GM21723 (cell line): ENCODE data around the gene LMAN1L.

Source experiments
- ATAC-seq: cut with Tn5 transposase; IDR thresholded peaks from one replicate; pipeline ENCODE4 v1.9.1; 2021; ENCODE audit warnings: mild to moderate bottlenecking, moderate library complexity; ENCODE audit not compliant: unreplicated experiment

The LMAN1L gene

DNA sequence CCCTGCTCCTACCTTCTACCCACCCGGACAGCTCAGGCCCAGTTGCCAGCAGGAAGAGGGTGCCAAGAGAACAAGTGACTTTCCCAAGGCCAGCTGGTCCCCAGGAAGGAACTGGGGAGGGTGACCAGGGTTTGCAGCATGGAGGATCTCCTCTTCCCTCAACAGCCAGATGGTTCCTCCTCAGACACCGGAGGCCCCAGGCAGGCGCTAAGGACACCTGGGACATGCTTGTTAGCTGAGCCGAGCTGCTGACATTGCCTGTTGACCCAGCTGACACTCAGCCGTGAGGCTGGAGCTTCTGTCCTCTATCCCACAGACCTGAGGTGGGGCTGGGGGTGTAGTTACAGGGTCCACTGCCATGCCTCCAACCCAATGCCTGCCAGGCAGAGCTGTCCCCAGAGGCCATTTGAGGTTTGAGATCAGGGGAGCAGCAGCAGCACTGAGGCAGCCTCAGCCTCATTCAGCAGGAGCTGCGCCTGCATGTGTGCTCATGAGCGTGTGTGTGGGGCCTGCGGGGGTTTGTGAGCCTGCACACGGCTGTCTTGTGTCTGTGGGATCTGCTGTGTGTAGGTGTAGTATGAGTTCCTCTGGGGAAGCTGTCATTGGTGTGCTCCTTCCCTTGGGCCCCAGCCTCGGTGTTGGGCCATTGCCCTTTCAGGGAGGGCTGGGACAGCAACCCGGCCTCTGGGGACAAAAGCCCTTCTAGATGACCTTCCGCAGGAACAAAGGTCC is 20.9 kb downstream of the LMAN1L start:
- no peak for ATAC-seq

DNA sequence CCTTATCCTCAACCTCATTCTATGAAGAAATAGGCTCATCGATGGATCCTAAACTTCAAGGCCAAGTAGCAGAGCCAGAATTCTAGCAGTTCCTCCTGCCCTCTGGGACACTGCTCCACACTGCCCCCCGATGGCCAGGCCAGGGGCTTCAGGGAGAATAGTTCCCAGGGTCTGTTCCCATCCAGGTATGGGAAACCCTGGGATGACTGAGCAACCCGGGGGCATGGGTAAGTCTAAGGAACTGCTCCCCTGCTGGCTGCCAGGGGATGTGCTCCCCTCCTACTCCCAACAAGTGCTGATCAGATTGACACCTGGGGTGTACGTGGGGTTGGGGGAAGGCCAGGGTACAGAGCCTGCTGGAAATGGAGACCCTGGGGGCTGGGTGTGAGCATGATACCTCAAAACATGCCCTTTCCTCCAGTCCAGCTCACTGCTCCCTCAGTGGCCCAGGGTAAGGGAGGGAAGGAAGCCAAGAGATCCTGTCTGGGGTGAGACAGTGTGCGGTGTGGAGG is 22.7 kb downstream of the LMAN1L start:
- ATAC-seq, result no peak

DNA sequence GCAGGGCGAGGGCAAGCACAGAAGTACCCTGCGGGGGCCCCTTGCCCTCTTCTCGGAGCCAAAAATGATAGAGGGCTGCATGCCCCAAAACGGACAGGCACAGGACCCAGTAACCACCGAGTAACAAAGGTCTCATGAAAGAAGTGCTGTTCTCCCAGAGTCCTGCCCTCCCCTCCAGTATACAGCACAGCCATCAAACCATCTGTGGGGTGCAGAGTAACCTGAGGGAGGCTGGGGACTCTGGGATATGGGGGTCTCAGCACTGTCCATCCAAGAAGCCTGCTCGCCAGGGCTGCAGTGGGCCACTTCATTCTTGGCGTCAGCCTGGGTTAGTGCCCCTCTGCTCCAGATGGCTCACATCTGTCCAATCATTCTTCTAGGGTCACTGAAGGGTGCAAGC is 24.2 kb downstream of the LMAN1L start:
- ATAC-seq, result no peak

DNA sequence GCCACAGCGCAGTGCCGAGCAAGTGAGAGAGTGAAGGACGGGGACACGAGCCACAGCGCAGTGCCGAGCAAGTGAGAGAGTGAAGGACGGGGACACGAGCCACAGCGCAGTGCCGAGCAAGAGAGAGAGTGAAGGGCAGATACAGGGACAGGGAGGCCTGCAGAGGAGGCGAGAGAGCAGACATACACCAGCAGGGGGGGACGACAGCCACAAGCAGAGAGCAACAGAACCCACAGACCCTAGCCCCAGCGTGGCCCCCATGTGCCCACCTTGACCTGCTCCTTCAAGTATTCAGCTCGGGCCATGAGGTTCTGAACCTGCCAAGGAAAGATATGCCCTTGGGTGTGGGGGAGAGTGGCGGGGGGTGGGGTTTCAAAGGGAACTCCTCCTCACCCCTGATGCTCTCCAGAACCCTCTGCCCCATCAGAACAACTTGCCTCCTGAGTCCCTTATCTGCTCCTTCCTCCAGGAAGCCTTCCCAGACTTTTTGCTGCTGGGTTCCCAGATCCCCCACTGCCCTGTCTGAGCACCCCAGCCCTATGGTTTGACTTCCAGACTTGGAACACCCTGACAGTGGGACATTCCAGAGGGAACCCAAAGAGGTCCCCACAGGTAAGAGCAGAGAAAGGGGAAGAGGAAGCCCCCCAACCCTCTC is 25.0 kb downstream of the LMAN1L start:
- no peak for ATAC-seq

DNA sequence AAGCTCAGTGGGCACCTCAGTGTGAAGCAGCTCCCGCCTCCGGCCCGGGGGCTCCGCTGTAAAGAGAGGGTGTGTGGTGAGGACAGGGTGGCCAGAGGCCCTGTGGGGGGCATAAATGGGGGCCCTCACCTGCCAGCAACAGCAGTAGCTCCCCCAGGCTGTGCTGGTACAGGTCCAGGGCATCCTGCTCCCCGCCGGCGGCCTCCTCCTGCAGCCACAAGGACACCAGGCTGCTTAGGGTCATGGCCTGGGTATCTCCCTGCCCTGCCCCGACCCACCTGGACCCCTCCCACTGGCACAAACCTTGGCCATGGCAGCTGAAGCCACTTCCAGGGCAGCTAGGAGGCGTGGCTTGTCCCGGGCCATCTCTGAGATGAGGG is 25.5 kb downstream of the LMAN1L start:
- ATAC-seq, result no peak

DNA sequence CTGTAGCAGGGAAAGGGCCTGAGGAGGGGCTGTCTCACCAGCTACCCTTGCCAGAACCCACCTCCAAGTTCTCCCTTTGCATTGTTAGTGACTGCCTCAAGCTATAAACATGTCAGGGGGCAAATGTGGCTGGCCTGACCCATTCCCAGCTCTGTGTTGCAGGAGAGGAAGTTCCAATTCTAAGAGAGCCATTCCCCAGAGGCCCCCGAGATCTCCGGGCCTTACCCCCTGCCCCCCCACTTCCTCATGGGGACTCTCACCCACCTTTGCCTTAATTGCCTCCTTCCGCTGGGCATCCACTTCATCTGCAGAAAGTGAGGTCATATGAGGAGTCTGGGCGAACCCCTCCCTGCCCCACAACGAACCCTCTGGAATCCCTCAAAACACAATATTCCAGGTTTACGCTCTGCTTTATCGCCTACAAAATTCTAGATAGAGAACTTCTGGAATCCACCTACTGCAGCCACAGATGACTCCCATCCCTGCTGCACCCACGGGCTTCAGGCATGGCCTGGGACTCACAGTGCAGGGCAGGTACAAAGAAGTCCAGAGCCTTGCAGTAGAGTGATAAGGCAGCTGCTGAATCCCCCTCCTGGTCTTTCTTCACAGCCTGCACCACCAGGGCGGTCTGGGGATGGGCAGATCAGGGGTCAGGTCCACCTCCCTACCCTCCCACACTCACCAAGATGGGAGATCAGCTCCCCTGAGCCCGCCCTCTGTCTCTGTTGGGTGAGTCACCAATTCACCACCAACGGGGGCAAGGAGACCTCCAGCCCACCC is 26.3 kb downstream of the LMAN1L start:
- ATAC-seq, result no peak

DNA sequence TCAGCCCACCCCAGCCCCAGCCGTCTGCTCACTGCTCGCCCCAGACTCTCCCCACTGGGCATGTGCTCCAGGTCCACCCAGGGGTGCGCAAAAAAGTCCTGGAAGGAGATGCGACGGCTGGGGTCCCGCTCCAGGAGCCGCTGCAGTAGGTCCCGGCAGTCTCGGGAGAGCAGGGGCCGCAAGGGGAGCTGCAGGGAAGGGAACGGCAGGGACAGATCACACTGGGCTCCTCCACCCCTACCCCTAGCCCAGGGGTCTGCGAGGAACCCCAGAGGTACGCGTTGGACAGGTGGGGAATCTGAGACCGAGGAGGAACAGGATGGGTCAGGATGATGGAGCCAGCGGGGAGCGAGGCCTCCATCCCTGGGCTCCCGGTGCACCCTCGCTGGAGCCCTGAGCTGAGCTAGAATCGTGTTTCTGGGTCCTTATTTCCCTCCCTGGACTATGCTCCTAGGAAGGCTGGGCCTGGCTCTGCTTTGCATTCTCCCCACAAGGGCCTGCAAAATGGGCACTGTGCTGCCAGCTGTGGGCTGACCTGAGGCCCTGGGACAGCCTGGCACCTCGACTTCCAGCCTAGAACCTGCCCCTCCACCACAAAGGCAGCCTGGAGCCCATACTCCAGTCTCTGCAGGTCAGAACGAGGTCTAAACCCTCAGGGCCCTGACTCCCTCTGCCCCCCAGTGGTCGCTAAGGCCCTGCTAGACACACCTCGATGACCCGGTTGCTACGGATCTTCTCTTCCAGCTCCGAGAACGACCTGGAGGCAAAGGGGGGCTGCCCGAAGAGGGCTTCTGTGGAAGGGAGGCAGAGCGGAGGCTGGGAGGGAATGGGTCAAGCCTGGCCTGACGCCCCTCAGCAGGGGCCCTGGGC is 27.1 kb downstream of the LMAN1L start:
- ATAC-seq, result no peak

DNA sequence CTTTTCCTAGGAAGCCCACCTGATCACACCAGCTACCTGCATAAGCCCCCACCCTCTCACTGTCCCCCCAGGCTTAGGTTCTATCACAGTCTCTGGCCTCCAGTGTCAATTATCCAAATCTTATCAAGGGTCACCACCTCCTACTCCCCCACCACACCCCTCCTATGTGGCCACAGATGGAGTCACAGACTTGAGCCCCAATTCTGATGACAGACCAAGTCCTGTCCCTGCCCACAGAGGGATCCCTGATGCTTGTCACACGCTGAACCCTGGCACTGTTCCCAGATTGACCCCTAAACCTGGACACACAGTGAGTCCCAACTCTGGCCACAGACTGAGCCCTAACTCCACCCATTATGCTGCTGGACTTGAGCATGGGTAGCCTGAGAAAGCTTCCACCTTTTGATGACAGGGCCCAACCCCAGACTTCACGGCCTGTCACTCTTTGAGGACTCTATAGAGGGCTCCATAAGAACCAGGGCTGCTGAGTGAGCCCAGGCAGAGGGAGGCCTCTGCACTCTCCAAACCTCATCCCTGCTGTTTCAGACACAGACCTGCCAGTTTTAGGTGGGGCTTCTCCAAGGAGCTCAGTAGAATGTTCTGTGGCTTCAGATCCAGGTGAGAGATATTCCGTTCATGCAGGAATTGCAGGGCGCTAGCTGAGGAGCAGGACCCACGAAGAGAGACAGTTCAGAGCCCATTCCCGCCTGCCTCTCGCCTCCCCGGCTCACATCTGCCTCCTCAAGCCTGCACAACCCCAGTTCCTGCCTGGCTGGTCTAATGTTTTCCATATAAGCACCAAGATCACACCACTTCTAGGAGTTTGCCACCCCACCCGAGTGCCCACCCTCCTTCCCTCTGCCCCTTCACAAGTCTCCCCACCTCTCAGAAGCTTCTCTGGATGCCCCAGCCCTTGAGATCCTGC is 28.5 kb downstream of the LMAN1L start:
- ATAC-seq, result no peak

DNA sequence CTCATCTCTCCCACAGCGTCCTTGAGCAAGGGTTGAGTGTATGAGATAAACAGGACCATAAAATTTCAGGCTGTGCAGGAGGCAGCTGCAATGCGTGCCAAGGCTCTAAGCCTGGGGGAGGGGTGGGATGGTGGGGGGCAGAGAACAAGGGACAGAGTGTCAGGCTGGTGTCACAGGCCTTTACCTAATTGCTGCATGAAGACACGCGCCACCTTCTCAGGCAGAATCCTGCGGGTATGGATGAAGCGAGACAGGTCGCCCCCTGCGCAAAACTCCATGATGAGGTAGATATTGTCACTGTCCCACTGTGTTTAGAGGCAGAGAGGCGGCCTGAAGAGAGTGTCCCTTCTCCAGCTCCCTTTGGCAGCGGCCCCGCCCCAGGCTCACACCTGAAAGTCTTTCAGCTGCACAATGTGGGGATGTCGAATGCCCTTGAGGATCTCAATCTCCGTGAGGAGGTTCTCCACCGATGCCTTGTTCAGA is 29.3 kb downstream of the LMAN1L start:
- no peak for ATAC-seq

DNA sequence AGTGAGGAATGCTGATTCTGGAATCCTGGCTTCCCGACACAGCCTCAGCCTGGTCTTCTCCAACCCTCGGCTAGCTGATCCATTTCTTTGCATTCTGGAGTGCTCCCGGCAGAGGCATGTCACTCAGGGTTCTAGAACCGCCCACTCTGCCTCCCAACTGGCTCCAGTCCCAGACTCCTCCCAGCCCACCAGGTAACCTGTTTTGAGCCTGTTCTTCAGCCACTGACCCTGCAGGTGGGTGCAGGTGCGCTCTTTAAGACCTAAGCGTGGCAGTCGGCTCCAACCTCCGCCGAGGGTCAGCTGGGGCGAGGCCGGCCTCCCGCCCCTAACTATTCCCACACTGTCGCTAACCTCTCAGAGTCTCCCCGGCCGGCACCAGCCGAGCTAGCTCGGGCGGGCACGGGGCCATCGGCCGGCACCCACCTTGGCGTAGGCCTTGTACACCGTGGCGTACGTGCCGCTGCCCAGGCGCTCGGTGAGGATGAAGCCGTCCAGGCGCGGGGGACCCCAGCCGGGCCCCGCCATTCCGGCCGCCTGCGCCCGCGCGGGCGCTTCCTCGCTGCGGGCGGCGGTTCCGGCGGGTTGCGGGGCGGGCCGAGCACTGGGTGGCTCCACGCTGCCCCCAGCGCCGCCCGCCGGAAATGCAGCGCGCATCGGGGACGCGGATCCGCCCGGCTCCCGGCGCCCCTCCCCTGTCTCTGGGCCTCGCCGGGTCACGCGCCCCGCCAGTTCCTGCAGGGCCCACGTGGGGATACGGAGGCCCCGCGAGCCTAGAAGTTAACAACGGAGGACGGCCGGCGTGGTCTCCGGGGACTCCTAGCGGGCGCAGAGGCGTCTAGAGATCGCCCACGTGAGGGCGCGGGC is 30.2 kb downstream of the LMAN1L start, which contains the start of gene ULK3:
TSS of gene ULK3 (minus strand) at position 576 of the 864 bp plus-strand sequence. CDS start at position 525, 51 bp downstream.
- ATAC-seq, result peak; percentile 75

DNA sequence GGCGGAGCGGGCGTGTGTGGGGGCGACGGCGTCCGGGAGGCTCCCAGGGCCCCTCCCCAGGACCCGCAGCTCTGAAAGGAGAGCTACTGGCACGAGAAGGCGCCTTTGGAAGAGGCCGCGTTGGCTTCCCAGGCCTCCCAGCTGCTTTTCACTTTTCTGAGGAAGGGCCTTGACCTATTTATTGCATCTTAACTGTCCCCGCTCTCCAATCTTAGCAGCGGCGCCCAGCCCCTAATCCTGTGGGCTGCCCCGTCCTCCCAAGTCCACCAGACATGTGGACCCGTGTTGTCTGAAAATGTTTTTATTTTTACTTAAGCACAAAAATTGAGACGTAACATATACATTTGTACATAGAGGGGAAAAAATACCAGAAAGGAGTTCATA is 30.8 kb downstream of the LMAN1L start:
- ATAC-seq, result no peak

DNA sequence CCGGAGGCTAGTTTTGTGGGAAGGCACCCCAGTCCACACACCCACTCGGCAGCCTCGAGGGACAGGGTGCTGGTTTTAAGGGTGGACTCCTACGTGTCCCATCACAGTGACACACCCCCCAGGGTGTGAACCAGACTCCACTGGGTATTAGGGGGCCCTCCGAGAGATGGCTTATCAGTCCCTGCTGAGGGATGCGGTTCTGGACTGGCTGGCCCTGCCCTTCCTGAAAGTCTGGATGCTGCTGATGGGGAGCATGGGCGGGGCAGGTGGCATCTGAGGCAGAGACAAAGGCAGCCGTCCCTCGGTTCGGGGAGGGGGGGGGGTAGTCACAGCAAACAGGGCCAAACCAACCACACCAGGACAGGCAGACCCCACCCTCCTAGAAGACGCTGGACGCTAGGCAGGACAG is 31.3 kb downstream of the LMAN1L start:
- no peak for ATAC-seq

DNA sequence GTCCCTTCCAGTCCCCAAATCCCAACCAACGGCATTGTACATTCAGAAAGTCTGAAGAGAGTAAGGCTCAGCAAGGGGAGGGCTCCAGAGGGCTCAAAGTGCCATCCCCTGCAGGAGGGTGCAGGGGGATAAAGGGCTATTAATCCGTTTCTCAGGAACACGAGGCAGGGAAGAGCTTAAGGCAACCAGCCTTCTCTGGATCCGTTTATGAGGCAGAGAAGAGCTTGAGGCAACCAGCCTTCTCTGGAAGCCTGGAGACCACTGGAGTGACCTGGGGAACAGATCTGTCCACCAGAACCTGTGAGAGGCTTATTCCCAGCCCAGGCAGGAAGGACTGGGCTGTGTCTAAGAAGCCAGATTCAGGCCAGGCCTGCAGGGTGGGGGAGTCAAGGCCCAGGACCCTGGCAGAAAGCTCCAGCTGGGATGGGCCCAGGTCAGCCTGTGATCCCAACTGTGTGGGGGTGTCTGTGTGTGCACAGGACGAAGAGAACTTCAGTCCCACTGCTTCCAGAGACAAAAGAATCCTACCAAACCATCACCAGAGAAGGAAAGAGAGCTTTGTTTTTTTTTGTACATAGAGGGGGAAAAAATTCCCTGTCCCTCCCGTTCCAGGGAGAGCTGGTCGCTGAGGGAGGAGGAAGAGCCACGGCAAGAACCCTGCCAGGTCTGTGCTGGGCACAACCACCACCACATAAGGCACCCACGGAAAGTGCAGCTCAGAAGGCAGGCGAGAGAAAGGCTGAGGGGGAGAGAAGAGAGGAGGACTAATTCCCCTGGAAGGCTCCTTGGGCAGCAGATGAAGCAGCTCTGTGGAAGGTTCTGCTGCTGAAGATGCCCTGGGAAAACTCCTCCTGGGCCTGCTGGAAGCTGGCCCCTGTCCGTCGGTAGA is 31.9 kb downstream of the LMAN1L start:
- no peak for ATAC-seq

DNA sequence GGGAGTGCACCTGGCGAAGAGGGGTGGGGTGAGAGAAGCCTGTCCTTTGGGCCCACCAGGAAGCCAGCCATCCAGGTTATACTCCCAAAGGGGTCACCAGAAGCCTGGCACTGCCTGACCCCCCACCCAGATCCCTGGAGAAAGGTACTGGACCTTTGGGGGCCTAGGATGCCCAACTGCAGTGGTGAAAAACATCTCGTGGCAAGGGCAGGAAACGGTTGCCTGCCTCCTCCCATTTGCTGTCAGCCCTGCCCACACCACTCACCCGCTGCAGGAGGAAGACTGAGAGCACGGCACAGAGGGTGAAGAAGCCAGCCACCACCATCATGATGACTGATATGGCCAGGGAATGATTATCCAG is 32.6 kb downstream of the LMAN1L start:
- ATAC-seq, result no peak

DNA sequence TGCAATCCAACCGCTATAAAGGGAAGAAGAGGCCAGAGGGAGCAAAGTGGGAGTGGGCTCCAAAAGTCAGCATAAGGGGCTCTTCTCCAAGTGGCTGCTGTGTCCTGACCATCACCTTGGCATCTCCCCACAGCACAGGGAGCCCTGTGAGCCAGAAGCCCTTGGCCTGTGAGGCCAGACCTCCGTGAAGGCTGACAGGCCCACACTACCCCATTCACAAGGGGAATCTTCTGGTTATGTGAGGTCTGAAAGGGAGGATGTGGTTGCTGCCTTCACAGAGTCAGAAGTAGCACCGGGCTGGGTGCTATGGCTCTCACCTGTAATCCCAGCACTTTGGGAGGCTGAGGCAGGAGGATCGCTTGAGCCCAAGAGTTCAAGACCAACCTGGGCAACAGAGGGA is 32.9 kb downstream of the LMAN1L start:
- ATAC-seq, result no peak

DNA sequence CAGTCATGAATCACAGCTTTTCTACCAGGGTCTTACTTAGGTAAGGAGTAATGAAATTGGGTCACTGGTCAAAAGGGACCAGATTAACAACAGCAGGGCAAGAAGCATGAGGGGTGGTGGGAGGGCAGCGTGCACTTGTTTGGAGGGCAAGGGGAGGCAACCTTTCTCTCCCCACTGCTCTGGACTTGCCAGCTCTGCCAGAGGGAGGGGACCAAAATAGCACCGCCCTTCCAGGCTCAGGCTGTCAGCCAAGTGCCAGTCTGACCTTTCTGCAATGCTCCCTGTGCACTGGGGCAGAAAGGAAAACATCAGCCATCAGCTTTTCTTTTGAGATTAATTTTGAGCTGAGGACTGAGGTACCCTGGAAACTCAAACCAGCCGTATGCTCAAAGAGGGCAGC is 34.8 kb downstream of the LMAN1L start:
- no peak for ATAC-seq

DNA sequence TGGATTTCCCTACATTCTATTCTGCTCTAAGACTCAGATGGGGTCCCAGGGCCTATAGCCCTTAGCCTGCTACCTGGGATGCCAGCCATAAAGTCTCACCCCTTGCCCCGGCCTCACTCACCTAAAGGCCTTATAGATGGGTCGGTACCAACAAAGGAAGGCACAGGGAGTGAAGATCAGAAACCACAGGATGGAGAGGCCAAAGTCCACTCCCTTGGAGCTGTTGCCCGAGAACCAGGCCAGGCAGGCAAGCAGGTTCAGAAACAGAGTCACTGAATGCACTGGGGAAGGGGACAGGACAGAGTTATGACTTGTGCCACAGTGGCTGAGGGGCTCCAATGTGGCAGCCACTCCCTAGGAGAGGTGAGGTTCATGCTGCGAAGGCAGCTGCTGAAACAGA is 37.8 kb downstream of the LMAN1L start:
- no peak for ATAC-seq

DNA sequence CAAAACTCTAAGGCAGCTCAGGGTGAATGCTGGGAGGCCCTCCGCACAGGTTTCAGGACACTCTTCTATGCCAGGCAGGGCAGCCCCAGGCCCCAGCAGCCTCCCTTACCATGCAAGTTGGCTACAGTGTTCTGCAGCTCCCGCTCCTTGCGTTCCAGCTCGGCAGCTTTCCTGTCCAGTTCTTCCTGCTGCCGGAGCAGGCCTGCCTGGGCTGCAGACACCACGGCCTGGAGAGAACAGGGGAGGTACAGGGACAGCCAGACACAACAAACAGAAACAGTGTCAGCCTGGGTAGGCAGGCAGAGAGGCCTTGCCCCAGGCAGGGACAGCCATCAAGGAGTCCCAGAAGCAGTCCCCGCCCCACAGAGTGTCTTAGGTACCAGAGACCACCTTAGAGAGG is 39.3 kb downstream of the LMAN1L start:
- ATAC-seq, result no peak
